ENCODE data around the gene GIGYF1.

- TF ChIP-seq CTCF (IDR thresholded peaks at IDR 0.05) = no peak
- no peak for TF ChIP-seq POLR2A (IDR thresholded peaks at IDR 0.05)
- TF ChIP-seq POLR2AphosphoS5 (IDR thresholded peaks at IDR 0.05) = no peak
- TF ChIP-seq EP300 (IDR thresholded peaks at IDR 0.05) = no peak
Measured at GRCh38 chr7:100667331-100668068, 26.6 kb downstream of the GIGYF1 start.
